ENCODE results near the gene PRICKLE4.

The PRICKLE4 gene

DNA sequence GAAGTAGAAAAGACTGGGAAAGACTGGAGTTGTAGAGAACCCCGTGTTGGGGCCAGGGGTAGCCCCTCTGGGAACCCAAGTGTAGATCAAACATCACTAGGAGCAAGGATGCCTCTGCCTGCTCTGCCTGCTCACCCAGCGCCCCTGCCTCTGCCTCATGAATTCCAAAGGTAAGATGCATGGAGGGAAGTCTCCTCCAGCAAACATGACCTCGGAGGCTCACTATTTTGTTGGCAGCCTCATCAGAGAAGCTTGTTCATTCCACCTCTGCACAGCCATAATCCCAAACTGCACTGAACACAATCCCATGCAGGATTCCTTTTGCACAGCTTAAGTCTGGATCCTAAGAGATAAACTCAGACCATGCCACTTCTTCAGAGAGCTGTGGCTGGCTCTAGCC is 5.7 kb upstream of the PRICKLE4 start:
- DNase-seq, result no peak

DNA sequence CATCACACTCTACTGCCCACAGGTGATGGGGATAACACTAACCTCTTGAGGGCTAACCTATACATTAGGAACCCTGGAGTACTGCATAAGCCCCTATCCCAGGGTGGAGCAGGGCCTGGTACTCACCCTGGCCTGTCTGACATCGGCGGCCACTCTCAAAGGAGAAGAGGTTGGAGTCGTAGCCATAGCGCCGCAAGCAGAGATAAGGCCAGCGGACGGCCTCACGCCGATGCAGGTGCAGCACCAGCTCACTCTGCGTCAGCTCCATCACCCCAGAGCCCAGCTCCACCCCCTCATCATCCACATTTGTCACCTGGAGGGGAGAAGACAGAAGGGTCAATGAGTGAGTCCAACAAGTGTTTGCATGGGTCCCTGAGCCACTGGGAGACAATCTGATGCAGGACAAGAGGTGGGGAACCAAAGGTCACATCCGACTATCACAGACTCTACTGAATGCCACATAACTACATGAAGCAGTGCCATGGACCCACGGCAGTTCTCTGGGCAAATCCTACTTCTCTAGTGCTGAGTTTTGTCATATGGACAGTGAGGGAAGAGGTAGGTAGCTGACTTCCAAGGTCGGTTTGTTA is 5.2 kb upstream of the PRICKLE4 start:
- no peak for DNase-seq

DNA sequence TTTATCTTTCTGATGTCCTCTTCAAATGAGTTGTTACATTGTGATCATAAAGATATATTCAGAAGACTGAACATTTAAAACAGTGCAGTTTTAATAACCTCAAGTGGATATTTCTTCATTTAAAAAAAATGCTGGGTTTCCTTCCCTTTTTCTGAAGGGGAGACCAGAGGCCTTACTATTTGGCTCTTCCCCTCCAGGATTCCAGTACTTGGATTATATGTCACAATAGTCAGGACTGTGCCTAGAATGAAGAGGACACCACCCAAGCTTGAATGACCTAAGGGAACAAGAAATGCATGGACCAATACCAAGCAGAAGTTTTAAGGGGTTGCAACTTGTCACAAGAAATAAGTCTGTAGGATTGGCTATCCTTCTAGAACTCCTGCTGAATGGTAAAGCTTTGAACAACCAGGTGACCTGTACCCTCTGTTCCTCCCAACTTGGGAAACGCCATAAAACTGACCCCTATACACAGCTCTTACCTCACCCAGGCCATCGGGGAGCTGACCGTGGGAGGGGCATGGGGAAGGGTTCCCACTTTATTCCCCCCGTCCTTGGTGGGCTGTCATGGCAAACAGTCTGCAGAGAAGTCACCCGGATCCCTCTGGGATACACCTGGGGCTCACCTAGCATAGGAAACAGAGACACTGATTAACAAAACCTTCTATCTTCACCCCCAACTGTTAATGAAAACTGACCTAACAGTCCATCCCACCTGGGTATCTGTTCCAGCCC is 2.9 kb upstream of the PRICKLE4 start:
- no peak for DNase-seq

DNA sequence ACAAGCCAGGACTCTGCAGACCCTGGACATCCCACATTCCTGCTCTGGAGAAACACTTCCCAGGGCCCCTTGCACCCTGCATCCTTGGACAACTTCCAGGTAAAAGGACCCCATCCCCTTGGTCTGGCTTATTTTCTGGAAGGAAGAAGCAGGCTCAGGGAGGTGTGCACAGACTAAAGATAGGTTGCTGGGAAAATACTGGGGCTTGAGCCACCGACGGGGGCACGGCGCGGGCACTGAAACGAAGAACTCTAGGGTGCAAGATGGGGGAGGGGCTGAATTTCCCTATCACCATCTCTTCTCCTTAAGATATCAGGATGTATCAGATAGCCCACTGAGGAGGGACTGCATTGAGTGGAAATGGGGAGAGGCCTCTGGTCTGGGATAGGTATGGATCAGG is 1.7 kb upstream of the PRICKLE4 start:
- DNase-seq, result no peak

DNA sequence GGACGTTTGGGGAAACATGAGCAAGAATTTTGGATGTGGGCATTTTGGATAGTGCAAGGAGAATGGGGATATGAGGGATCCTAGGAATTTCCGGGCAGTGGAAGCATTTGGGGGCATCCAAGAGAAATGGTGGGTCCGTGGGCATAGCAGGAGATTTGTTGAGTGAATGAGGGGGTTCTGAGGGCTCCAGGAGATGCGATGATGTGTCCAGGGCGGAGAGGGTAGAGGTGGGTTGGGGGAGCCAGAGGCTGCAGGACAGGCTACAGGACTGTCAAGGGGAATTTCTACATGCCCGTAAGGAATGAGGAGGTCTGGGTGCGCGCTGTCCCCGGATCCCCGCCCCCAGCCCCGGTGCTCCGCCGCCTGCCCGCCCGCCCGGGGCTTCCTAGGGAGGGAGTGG is 1.2 kb upstream of the PRICKLE4 start:
- no peak for DNase-seq

DNA sequence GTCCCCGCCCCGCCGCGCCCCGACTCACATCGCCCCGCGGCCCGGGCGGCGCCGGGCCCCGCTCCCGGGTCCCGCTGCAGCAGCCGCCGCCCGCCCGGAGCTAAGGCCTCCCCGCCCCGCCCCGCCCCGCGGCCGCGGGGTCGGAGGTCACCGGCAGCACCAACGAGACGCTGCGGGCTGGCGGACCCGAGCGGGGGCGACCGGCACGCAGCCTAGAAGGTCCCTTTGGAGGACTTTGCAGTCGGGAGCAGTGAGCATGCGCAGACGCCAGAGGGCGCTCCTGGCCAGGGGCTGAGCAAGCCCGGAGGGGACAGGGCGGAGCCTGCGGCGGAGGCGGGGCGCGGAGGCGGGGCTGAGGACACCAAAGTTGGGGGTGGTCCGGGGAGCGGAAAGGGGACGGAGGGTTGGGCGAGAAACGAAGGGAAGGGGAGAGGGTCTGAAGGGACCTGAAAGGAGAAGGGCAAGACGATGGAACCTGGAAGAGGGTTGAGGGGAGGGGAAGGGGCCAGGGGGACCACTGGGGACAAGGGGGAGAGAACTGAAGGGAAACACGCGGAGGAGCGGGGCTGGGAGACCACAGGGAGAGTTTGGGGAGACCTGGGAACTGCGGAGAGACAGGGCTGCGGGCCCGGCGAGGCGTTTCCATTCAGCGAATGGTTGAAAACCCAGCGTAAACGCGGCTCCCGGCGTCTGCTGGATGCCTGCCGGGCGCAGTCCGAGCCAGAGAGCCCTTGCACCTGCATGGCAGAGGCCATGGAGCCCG is 613 bp upstream of the PRICKLE4 start, which contains the start of gene FRS3:
FRS3 (minus strand) TSS at position 113 of the 763 bp plus-strand sequence. CDS start 2,913 bp downstream, outside the sequence.
- DNase-seq, result peak; percentile 89

DNA sequence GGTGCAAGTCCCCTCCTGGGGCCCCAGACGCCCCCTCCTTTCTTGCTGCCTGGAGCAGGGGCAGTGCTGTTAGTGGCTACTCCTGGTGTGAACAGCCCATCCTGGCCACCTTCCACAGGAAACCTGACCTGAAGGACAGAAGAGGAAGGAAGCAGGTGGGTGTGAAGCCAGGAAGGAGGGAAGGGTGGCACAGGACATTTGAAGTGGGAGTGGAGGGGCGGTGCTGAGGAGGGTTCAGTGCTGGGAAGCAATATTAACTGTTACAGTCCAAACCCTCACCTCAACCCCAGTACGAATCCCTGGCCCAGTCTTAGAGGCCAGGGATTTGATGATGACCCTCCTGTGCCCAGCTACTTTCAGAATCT is 766 bp downstream of the PRICKLE4 start:
- no peak for DNase-seq

DNA sequence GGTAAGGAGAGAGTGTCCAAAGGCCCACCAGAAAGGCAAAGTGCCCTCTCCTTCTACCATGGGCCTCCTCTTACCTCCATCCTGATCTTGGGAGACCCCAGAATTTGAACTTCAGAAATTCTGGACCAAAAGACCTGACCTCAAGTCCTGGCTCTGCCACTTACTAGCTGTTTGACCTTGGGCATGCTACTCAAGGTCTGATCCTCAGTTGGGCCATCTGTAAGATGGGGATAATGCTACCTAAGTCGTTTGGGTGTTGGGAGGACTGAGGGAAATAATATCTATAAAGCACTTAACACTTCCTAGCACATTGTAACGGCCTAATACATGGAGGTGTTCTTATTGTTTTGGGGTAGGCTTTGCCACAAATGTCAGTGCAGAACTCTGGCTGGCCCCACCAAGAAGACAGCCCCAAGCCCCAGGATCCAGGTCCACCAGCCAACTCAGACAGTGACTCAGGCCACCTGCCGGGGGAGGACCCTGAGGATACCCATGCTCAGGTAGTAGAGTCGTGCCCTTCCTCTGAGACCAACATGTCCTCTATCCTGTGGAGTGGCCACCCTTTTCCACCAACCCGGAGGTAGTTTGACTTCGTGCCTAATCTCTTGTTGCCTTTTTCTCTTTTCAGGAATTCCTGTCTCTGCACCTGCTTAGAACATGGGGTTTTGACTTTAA is 2.7 kb downstream of the PRICKLE4 start:
- DNase-seq, result no peak

DNA sequence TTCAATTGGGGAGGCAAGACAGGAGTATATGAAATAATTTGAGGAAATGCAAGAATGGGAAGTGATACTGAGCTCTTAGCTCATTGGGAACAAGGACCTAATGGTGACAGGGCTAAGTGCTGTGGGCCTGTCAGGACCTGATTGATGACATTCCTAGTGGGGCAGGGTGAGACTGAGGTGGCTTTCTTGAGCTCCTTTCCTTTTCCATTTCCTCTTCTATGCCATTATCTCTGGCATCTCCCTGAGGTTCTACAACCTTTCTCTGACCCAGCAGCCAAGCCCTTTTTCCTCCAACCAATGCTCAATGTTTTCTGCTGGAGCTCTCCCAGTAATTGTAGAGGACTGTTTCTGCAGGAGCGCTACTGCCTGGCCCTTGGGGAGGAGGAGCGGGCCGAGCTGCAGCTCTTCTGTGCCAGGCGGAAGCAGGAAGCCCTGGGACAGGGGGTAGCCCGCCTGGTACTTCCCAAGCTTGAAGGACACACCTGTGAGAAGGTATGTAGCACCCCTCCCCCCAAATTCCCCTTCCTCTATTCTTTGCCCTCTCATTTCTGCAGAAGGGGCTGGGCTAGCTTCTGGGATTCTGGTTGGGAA is 4.1 kb downstream of the PRICKLE4 start:
- no peak for DNase-seq

DNA sequence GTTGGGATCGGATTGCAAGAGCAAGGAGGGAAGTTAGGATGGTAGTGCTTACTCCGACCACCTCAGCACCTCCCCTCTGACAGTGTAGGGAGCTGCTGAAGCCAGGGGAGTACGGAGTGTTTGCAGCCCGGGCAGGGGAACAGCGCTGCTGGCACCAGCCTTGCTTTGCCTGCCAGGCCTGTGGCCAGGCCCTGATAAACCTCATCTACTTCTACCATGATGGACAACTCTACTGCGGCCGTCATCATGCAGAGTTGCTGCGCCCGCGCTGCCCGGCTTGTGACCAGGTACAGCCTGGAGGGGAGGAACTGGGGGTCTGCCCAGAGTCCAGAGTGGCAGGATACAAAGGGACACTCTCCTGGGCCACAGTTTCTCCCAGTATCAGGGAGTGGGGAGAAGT is 4.7 kb downstream of the PRICKLE4 start:
- DNase-seq, result no peak

DNA sequence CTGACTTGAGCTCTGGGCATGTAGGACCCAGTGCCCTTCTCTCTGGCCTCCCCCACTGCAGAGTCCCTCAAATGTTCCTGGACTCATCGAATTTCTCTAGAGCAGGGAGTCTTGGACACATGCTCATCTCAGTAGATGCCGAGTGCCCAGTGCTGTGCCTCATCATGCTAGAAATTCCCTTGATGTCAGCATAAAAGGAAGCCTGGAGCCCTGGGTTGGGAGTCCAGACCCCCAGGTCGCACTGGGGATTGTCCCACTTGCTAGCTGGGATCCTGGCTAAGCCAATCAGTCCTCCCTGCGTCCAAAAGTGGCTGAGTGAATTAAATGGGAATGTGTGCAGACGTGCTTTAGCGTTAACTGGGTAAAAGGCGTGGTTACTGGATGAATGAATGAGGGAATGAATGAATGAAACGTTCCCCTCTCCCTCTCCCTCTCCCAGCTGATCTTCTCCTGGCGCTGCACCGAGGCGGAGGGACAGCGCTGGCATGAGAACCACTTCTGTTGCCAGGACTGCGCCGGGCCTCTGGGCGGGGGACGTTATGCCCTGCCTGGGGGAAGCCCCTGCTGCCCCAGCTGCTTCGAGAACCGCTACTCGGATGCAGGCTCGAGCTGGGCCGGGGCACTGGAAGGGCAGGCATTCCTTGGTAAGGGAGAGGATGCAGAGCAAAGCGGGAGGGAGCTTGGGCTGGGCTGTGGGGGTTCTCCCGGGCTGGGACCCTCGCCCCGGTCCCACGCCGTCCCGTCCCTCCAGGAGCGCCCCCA is 5.3 kb downstream of the PRICKLE4 start:
- DNase-seq, result no peak

DNA sequence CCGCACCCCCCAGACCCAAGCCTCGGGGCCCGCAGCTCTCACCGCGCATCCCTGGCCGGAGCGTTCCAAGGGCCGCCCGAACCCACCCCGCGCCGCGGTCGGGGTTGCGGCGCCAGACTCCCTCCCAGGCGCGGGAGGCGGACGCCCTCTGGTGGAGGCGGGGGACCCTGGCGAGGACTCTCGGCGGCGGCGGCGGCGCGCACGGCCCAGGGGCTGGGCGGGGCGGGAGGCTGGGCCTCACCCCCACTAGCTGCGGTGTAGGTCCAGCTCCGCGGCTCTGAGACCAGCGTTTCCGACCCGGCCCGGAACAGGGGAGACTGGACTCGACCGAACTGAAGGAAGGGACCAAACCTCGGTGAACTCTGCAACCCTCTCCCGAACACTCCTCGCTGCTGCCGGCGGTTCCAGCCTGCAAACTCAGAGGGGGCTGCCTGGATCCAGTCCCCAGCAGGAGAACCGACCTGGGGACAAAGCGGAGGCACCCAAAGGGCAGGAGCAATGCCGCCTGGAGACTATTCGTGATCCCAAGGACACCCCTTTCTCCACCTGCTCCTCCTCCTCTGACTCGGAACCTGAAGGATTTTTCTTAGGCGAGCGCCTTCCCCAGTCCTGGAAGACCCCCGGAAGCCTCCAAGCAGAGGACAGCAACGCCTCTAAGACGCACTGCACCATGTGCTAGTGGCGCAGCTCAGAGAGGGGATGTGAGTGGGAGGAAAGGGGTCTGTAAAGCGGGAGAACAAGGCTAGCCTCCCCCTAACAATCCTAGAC is 6.1 kb downstream of the PRICKLE4 start:
- peak; percentile 63 for DNase-seq

DNA sequence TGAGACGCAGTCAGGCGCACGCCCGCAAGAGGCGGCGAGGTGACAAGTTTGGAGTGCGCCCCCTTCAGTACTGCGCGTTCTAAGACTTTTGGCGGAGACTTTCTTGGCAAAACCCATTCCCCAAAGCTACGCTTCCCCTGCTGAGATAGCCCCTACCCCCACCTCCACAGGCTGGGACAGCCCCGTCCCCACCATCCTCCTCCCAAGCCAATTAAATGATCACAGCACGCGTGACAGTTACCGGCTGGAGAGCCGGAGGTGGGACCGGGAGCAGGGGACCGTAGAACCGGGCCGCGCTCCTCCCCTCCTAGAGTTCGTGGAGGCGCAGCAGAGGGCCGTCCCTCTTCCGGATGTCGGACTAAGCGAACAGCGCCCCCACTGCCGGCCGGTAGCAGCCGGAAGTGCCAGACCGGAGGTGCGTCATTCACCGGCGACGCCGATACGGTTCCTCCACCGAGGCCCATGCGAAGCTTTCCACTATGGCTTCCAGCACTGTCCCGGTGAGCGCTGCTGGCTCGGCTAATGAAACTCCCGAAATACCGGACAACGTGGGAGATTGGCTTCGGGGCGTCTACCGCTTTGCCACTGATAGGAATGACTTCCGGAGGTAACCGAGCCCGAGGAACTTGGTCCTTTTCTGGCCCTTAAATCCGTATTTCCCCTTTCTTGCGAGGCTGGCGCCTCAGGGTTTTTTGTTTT is 6.8 kb downstream of the PRICKLE4 start, which contains the start of gene TOMM6:
TOMM6 (plus strand) TSS at position 476 of the 699 bp plus-strand sequence; CDS start at position 480, 4 bp downstream.
- peak; percentile 91 for DNase-seq

DNA sequence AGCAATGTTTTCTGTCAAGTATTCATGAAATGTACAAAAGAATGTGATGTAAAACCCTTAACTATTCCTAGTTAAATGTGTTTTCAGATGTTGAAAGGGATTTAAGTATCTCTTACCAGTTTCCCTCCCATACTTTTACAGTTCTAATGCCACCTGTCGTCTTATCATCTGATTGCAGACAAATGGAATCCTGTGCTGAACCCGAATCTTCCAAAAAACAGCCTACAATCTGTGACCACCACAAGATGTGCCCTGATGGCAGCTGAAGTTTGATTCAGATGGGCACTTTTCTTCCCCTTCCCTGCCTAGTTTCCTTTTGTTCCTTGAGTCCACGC is 8.8 kb downstream of the PRICKLE4 start:
- DNase-seq, result no peak

DNA sequence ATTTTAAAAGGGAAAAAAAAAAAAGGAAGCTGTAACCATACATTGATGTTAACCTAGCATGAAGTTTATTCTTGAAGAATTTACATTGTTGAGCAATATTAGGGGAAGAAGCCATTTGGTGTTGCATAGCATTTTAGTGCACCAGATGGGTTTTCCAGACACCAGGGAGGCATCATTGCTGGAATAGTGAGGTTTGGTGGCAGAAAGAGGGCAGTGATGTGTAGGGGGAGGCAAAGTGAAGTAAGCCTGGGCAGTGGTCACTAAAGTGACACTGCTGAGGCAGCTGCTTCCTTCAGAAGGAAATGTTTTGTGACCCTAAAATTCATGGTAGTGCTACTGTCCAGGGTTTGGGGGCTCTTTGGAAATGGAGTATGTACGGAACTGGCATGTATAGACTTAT is 9.5 kb downstream of the PRICKLE4 start:
- no peak for DNase-seq

DNA sequence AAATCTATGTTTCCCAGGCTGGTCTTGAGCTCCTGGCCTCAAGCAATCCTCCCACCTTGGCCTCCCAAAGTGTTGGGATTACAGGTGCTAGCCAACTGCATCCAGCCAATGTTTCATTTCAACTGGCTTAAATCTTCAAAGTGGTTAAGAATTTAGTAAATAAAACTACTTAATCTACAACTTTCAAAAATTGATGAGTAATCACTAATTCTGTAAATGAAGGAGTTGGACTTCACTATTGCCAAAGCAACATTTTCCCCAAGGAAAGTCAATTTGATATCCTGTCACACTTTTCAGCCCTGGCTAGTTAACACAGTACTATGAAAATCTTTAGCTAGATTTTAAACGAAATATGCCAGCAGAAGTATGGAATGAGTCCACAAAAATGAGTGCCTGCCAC is 10.7 kb downstream of the PRICKLE4 start:
- no peak for DNase-seq

DNA sequence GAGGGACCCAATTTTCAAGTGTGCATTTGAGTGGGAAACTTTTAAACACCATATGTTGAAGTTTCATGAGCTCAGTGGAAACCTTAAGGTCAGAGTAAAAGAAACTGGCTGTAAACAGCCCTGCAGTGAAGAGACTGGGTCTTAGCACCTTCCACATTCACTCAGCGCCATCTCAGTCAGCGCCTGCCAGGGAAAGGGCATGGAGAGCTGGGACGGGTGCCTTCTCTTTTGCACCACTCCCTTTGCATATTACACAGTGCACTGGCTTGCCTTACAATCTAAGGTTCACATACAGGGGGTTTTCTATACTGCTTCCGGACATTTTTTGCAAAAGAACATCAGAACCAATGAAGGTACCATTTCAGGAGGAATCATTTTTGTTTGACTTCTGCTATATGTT is 11.4 kb downstream of the PRICKLE4 start:
- no peak for DNase-seq

DNA sequence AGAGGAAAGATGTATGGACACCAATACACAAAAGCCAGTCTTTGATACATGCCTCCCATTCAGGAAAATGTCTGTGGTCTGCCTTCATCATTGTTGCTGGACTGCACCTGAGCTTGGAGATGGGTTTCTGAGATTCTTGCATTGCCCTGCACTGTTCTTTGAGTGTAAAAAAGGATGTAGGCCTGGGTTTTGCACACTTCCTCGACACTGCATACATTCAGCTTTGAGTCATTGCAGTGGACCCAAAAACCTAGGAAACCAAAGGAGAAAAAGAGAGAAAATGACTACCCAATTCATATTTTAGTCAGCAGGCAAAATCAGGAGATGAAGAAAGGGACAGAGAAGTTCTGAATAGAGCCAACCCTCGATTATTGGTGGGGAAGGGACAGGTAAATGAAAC is 15.9 kb downstream of the PRICKLE4 start:
- DNase-seq, result no peak

DNA sequence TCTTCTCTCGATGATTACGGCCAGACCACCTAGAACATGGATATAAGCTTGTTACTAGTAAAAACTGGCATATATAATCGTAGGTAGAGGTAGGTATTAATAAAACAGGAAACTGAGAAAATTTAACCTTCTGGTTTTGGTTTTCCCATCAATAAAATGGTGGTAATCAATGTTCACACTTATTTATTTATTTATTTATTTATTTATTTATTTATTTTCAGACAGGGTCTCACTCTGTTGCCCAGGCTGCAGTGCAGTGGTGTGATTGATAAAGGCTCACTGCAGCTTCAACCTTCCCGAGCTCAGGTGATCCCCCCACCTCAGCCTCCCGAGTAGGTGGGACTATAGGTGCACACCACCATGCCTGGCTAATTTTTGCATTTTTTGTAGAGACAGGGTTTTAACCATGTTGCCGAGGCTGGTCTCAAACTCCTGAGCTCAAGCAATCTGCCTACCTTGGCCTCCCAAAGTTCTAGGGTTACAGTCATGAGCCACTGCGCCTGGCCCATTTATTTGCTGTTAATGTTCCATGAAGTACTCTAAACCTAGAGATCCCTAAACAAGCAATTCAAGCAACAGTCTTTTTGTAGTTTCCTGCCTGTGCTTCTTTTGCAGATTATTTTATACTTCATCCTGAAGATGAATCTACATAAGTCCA is 18.4 kb downstream of the PRICKLE4 start:
- DNase-seq, result no peak

DNA sequence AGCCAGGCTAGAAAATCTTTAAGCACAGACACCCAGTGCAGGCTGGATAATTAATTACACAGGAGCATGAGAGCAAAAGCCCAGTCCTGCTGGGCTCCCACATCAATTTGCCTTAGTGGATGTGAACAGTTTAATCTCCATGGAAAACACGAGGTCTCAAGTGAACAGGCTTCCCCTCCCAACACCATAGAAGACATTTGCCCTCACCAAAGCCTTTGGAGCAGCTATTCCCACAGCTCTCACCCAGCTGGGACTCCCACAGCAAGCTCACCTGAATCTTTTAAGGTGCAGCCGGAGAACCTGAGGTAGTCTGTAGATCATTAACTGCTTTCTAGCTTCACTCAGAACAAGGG is 19.0 kb downstream of the PRICKLE4 start:
- DNase-seq, result no peak
